Activated T-helper 2 cell treated with anti-CD3 and anti-CD28 coated beads, Interferon-gamma antibody, Interleukin-2, Interleukin-4, amounts not matched to agents 10 μg/mL and 5 μg/mL and 100 μg/mL, durations not matched to agents 14 hours and 24 hours and 36 hours (primary cell): ENCODE data around the gene CENPM. TPM values are rescaled to one million over a fixed set of nuclear protein-coding genes. Genes with fewer than 3 reads are reported as not detected.
A peak's percentile ranks its signal among the peaks of the same experiment; 100 is the strongest.

Experiments used
- DNase-seq: peaks from one replicate; pipeline ENCODE4 v3.0.0; 2021; ENCODE audit warnings: low spot score
- H3K27ac Mint-ChIP-seq: one replicate; pipeline ENCODE4 v1.8.0; 2021; ENCODE audit warnings: mixed read lengths
- H3K27me3 Mint-ChIP-seq: one replicate; pipeline ENCODE4 v1.8.0; 2021; ENCODE audit warnings: low read depth, mixed read lengths
- H3K36me3 Mint-ChIP-seq: one replicate; pipeline ENCODE4 v1.8.0; 2021; ENCODE audit warnings: low read depth, mixed read lengths
- H3K4me1 Mint-ChIP-seq: one replicate; pipeline ENCODE4 v1.8.0; 2021; ENCODE audit warnings: low read depth, mixed read lengths
- H3K4me3 Mint-ChIP-seq: one replicate; pipeline ENCODE4 v1.8.0; 2021; ENCODE audit warnings: low read depth, mild to moderate bottlenecking, moderate library complexity, mixed read lengths
- H3K9me3 Mint-ChIP-seq: one replicate; pipeline ENCODE4 v1.8.0; 2021; ENCODE audit warnings: mixed read lengths
- intact Hi-C: fragments of 100-400 bp; cut with micrococcal nuclease; formaldehyde crosslinking; loops from one replicate; pipeline ENCODE4 v1.15.1; 2023
- total RNA-seq: library from RNA; stranded (reverse); gene quantifications from 2 replicates; pipeline ENCODE4 v1.2.3, GENCODE V29; 2022

CENPM gene
- total RNA-seq, 1 donor from 2014 or later: 58.6 TPM

- Mint-ChIP-seq H3K4me3 (peak overlapping the region; percentile 74), H3K9me3 (no peaks in the 10 kb centered on the region), H3K27ac (no peak overlapping the region), H3K4me1 (peaks cover 8% of the 10 kb centered on the region), H3K27me3 (peaks cover 35% of the 10 kb centered on the region), H3K36me3 (no peaks in the 10 kb centered on the region)
- DNase-seq: peak; percentile 56
- intact Hi-C loops: loop anchor here (5.0 kb wide), 1 partner anchor 96 kb away; the partner anchor contains the start of genes NAGA and PHETA2
Measured at GRCh38 chr22:41976070-41976901, 29.3 kb upstream of the CENPM start.

- Mint-ChIP-seq H3K27ac (no peak overlapping the region), H3K4me3 (peak overlapping the region; percentile 74), H3K4me1 (peaks cover 8% of the 10 kb centered on the region), H3K27me3 (peaks cover 35% of the 10 kb centered on the region), H3K36me3 (no peaks in the 10 kb centered on the region), H3K9me3 (no peaks in the 10 kb centered on the region)
- intact Hi-C loops: loop anchor here (5.0 kb wide), 1 partner anchor 97 kb away; the partner anchor contains the start of genes NAGA and PHETA2
- DNase-seq: no peak
Measured at GRCh38 chr22:41975299-41976069, 28.5 kb upstream of the CENPM start.

DNA sequence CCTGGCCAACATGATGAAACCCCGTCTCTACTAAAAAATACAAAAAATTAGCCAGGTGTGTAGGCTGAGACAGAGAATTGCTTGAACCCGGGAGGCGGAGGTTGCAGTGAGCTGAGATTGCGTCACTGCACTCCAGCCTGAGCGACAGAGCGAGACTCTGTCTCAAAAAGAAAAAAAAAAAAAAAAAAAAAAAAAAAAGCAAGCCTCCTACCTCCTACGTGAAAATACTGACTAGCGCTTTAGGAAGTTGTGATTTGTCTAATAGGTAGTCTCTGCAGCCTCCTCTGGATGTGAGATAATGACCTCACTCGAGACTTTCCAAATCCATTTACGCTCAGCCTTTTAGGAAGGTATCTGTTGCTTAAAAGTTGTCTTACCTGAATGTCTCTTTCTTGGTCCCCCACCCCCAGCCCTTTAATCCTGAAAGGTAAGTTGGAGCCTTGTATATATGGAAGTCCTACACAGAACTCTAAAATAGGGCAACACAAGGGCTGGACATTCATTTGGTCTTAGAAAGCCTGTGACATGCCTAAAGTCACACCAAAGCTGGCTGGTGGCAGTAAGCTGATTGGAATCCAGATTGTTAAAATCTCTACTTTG, 27.8 kb upstream of the CENPM start:
- Mint-ChIP-seq H3K27me3 (peaks cover 35% of the 10 kb centered on the region), H3K4me3 (no peak overlapping the region), H3K9me3 (no peaks in the 10 kb centered on the region), H3K27ac (no peak overlapping the region), H3K4me1 (peaks cover 8% of the 10 kb centered on the region), H3K36me3 (no peaks in the 10 kb centered on the region)
- no peak for DNase-seq
- intact Hi-C loops: loop anchor here (5.0 kb wide), 1 partner anchor 98 kb away; the partner anchor contains the start of genes NAGA and PHETA2

DNA sequence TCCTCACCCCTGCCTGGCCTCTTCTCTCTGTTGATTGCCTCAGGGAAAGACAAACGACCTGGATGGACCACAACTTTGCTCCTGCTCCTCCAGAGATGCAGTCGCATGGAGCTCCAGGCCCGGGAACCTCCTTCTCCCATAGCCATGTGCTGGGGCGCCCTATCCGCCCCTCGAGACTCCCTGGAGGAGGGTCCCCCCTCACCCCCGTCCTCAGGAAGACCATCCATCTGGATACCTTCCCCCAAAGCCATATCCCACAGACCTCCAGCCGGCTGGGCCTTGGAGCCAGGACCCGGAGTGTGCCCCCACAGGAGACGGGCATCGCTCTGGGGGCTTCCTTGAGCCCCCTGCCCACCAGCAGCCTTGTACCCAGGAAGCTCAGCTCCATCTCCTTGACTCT, 24.5 kb upstream of the CENPM start:
- H3K9me3 Mint-ChIP-seq: no peaks in the 10 kb centered on the region
- H3K4me1 Mint-ChIP-seq: peaks cover 13% of the 10 kb centered on the region
- H3K36me3 Mint-ChIP-seq: no peaks in the 10 kb centered on the region
- intact Hi-C loops: no loop called here
- no peak overlapping the region for H3K27ac Mint-ChIP-seq
- no peak overlapping the region for H3K4me3 Mint-ChIP-seq
- no peak for DNase-seq
- peaks cover 22% of the 10 kb centered on the region for H3K27me3 Mint-ChIP-seq

GRCh38 chr22:41970601-41971000, 23.6 kb upstream of the CENPM start:
- Mint-ChIP-seq H3K36me3 (no peaks in the 10 kb centered on the region), H3K4me1 (peaks cover 8% of the 10 kb centered on the region), H3K9me3 (no peaks in the 10 kb centered on the region), H3K27ac (no peak overlapping the region), H3K4me3 (no peak overlapping the region), H3K27me3 (peaks cover 15% of the 10 kb centered on the region)
- no peak for DNase-seq
- intact Hi-C loops: no loop called here

DNA sequence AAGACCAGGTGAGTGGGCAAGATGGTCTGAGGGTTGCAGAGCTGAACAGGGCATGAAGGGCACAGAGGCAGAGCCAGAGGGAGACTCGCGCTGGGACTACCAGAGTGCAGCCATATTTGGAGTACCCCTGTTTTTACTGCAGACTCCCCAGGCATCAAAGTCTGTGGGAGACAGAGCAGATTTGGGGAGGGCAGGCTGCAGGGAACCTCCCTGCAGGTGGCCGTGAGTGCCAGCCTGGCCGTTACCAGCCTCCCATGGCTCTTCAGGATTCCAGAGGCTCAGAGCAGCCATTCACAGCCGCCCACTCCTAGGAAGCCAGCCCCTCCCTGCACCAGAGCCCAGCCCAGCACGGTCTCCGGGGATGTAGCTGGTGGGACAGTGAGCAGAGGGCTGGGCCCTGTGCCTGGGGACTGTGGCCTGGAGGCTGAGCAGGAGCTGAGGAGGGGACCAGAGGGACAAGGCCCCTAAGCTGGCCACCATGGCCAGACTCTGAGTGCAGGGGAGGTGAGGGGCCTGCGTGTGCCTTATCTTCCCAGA, 22.2 kb upstream of the CENPM start, which contains the start of gene SEPTIN3:
SEPTIN3 (plus strand) TSS at position 334 of the 537 bp plus-strand sequence. CDS start 2,050 bp downstream, outside the sequence.
- Mint-ChIP-seq H3K36me3 (no peaks in the 10 kb centered on the region), H3K4me3 (no peak within 1 kb of the TSS), H3K9me3 (no peaks in the 10 kb centered on the region), H3K27ac (no peak within 1 kb of the TSS), H3K27me3 (peaks cover 5% of the 10 kb centered on the region), H3K4me1 (peaks cover 6% of the 10 kb centered on the region)
- intact Hi-C loops: no loop called here
- no peak for DNase-seq

DNA sequence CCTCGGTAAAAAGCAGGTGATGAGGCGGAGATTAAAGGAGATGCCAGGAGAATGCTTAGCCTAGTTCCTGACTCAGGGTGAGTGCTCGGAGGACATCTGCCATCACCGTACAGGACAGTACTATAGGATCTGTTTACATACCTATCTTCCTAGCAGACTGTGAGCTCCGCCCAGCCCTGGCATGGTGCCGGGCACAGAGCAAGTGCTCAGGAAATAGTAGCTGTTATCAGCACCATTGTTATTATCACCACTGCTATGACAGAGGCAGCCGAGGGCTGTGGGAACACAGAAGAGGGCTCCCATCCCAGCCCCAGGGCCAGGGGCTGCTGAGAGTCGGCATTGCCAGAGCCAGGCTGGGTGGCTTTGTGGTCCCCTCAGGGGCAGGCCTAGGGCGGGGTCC, 21.6 kb upstream of the CENPM start:
- Mint-ChIP-seq H3K27ac (no peak overlapping the region), H3K36me3 (no peaks in the 10 kb centered on the region), H3K9me3 (no peaks in the 10 kb centered on the region), H3K27me3 (peaks cover 5% of the 10 kb centered on the region), H3K4me3 (no peak overlapping the region), H3K4me1 (peaks cover 6% of the 10 kb centered on the region)
- no peak for DNase-seq
- intact Hi-C loops: no loop called here

- peak; percentile 33 for DNase-seq
- Mint-ChIP-seq H3K27ac (no peak overlapping the region), H3K4me3 (no peak overlapping the region), H3K4me1 (peaks cover 6% of the 10 kb centered on the region), H3K9me3 (no peaks in the 10 kb centered on the region), H3K27me3 (peaks cover 3% of the 10 kb centered on the region), H3K36me3 (no peaks in the 10 kb centered on the region)
- intact Hi-C loops: loop anchor here (2.0 kb wide), 3 partner anchors 124 to 506 kb away; partner anchors contain the start of gene NDUFA6
Measured at GRCh38 chr22:41966607-41967240, 19.8 kb upstream of the CENPM start.

GRCh38 chr22:41966225-41966606, 19.3 kb upstream of the CENPM start:
- DNase-seq: no peak
- no peak overlapping the region for H3K4me3 Mint-ChIP-seq
- peaks cover 6% of the 10 kb centered on the region for H3K4me1 Mint-ChIP-seq
- no peaks in the 10 kb centered on the region for H3K9me3 Mint-ChIP-seq
- no peaks in the 10 kb centered on the region for H3K36me3 Mint-ChIP-seq
- H3K27me3 Mint-ChIP-seq: peaks cover 3% of the 10 kb centered on the region
- H3K27ac Mint-ChIP-seq: no peak overlapping the region
- intact Hi-C loops: loop anchor here (2.0 kb wide), 3 partner anchors 125 to 507 kb away; partner anchors contain the start of gene NDUFA6

DNA sequence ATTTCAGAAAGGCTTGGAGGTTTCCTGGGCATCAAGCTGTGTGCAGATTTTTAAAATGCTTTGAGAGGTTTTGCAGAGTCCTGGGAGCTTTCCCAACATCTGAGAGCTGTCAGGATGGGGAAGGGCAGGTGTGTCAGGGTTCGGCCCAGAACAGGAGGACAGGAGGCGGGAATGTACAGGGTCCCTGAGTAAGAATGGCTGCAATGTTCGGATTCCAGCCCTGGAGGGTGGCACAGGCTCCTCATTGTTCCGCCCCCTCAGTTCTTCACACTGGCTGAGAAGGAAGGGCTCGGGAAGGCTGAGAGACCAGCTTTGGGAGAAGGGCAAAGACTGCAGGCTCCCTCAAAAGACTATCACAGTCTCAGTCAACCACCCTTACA, 17.1 kb upstream of the CENPM start:
- no peaks in the 10 kb centered on the region for H3K9me3 Mint-ChIP-seq
- DNase-seq: no peak
- intact Hi-C loops: no loop called here
- H3K4me1 Mint-ChIP-seq: peaks cover 6% of the 10 kb centered on the region
- H3K27ac Mint-ChIP-seq: no peak overlapping the region
- H3K36me3 Mint-ChIP-seq: no peaks in the 10 kb centered on the region
- peaks cover 3% of the 10 kb centered on the region for H3K27me3 Mint-ChIP-seq
- H3K4me3 Mint-ChIP-seq: no peak overlapping the region

DNA sequence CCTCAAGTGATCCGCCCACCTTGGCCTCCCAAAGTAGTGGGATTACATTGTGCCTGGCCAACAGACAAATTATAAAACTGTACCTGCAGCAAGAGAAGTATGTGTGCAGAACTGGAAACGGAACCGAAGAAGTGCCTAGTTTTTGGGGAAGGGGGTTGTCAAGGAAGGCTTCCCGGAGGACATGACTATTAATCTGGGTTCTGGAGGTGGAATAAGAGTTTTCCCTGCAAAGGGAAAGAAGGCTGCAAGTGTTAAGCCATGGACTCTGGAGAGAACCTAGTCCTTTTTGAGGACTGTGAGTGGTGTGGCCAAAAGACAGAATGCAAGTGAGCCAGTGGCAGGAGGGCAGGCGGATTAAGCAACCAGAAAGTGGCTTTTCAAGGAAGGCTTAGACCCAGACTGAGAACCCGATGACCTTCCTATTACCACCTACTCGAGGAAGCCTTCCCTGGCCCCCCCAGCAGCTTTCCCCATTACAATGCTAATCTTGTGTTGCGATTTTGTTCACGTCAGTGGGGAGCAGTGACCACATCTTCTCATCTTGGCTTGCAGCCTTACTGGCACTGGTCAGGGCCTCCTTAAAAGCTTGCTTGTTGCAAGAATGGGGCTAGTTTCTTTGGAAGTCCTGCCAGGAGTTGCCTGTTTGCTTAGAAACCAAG, 16.6 kb upstream of the CENPM start:
- peaks cover 3% of the 10 kb centered on the region for H3K27me3 Mint-ChIP-seq
- intact Hi-C loops: no loop called here
- H3K9me3 Mint-ChIP-seq: no peaks in the 10 kb centered on the region

More for the DNA sequence above, 16.6 kb upstream of the CENPM start:
- H3K4me1 Mint-ChIP-seq: peaks cover 6% of the 10 kb centered on the region
- no peak overlapping the region for H3K4me3 Mint-ChIP-seq
- no peak overlapping the region for H3K27ac Mint-ChIP-seq
- DNase-seq: no peak
- no peaks in the 10 kb centered on the region for H3K36me3 Mint-ChIP-seq
